Left forelimb (tissue), 1 donor: ENCODE measurements around the gene KLHL8.
"Not testable (repeated sequence)": the region's sequence is repeated elsewhere in the genome, so short reads cannot be mapped to it uniquely, and the experiment has no call there.

Experiments
- DNase-seq: peaks from one replicate; pipeline ENCODE4 v3.0.0-alpha.2; 2018; ENCODE audit warnings: low spot score

Gene KLHL8

DNA sequence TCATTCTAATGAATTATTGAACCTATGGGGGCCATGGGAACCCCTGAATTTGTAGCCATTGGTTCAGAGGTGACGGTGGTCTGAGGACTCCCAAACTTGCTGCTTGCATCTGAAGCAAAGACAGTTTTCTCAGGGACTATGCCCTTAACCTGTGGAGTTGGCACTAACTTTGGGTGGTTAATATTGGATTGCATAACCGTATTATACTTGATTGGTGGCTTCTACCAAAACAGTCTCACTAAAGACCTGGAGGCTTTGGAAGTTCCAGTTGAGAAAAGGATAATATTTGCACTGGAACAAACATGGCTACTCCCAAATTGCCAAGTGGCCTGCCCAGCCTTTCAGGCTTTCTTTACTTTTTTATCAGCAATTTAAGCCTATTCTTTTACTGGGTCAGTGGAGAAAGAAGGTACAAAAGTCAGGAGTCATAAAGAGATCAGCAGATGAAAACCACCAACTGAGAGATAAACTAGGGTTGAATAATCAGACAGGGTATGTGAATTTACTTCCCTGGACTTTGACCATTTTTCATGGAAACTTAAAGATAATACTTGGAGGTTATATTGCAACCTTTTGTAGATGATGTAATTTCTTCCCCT lies 7.9 kb upstream of the KLHL8 start:
- DNase-seq: no peak

DNA sequence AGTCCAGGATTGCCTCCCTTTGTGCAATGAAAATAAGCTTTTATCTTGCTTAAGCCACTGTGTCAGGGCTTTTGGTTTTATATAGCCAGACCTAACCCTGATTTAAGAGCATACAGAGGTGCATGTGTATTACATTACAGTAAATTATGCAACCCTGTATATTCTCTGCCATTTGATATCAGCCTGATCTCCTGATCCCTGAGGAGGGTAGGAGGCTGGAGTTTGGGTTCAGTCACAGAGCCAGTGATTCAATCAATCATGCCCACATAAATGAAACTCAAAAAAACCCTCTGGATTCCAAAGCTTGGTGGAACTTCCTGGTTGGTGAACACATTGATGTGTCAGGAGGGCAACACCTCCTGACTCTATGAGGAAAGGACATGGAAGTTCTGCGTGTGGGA lies 7.3 kb upstream of the KLHL8 start:
- no peak for DNase-seq

DNA sequence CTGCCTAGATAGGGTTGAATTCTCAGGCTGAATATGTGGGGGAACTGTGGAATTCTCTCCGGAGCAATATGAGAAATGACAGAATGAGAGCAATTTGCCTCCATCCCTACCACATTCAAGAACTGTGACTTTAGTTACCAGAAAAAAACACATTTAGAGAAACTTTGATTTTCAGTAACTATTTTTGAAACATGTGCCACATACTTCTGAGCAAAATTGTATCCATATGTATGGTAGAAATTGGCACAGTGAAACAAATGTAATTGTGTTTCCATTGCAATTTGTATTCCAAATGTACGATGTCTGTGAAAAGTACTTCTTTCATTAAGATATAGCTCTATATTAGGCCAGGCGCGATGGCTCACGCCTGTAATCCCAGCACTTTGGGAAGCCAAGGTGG lies 5.5 kb upstream of the KLHL8 start:
- no peak for DNase-seq

DNA sequence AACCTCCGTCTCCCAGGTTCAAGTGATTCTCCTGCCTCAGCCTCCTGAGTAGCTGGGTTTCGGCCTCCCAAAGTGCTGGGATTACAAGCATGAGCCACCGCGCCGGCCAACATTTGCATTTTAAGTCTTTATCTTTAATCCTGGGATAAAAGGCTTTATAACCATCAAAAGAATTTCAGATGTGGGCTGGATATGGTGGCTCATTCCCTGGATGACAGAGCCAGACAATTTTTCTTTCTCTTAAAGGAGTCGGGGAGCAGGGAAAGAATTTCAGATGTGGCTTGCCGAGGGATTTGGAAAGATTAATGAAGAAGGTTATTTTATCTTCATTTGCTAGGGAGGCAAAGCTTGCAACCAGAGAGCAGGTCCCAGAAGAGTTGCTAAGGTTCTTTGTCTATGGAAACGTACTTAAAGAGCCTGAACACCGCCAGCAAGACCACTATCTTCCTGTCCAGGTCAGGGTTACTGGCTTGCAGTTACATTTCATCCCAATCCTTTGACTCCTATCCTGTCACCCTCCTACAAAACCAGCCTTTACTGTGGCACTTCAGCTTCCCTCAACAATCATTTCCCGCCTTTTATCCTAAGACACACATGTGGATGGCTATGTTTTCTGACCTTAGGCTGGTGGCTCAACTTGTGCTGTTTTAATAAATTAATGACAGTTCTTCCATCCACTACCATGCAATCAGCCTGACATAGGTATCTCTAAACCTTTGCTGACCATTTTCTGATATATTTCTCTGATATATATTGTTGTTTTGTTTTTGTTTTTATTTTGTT lies 3.9 kb upstream of the KLHL8 start:
- no peak for DNase-seq

DNA sequence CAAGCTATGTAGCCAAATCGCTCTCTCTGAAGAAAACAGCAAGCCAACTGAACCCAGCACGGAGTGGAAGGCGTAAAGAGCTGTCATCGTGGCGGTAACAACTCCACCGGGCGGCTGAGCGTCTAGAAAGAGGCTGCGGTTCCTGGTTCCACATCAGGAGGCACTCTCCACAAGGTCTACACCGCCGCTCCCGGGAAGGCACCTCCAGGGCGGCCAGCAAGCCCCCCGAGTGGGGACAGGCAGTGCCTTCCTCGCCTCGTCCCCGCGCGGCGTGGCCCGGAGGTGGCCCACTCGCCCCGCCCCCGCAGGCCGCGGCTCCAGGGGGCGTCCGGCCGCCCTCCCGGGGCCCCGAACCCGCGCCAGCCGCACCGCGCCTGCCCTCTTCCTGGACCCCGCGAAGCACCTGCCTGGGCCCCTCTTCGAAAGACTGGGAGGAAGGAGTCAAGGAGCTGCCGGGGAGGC lies 755 bp downstream of the KLHL8 start:
- DNase-seq: no peak

DNA sequence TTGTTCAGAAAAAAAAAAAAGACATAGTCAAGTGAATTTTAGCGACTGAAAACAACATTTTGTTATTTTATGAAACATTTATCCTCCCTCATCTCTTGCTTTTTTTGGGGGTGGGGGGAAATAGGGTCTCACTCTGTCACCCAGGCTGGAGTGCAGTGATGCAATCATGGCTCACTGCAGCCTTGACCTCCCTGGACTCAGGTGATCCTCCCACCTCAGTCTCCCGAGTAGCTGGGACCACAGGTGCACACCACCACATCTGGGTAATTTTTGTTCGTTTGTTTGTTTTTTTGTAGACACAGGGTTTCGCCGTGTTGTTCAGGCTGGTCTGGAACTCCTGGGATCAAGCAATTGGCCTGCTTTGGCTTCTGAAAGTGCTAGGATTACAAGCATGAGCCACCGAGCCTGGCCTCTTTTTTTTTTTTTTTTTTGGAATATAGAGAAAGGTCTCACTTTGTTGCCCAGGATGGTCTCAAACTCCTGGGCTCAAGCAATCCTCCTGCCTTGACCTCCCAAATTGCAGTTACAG lies 3.1 kb downstream of the KLHL8 start:
- DNase-seq: not testable (repeated sequence)

DNA sequence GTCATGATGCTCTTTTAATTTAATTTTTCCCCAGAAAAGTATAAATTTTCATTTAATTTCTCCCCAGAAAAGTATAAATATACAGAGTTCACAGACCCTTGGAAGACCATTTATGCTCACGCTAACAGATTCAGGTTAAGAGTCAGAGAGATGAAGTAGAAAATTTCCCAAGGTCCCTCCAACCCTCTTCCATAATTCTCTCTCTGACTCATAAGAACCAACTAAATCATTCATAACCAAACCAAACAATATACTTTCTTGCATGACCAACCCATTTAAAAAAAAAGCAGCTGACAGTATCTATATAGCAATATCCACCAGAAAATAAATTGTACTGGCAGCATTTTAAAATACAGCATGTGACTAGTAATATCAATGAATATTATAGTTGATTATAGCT lies 3.9 kb downstream of the KLHL8 start:
- DNase-seq: no peak

DNA sequence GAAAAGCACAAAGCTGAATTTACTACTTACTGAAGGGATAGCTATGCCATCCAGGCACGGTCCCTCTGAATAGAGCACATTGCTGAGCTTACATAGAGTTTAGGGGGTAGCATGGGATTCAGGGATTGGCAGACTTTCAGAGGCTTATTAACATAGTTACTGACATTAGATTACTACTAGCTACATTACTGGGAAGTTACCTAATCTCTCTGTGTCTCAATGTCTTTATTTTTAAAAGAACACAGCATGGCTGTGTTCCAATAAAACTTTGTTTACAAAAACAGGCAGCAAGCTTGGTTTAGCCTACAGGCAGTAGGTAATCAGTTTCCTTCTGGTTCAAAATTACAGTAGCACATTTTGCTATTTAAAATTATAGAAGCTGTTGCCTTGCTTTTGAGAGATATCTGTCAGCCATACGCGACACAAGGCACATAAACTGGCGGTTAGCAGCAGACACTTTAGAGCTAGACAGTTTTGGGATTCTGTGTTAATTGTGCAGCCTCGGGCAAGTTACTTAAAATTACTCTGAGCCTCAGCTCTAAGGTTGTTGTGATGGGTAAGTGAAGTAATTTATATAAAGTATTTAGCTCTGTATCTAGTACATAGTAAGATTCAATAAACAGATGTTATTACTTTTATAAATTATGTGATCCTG lies 6.9 kb downstream of the KLHL8 start:
- DNase-seq: no peak

DNA sequence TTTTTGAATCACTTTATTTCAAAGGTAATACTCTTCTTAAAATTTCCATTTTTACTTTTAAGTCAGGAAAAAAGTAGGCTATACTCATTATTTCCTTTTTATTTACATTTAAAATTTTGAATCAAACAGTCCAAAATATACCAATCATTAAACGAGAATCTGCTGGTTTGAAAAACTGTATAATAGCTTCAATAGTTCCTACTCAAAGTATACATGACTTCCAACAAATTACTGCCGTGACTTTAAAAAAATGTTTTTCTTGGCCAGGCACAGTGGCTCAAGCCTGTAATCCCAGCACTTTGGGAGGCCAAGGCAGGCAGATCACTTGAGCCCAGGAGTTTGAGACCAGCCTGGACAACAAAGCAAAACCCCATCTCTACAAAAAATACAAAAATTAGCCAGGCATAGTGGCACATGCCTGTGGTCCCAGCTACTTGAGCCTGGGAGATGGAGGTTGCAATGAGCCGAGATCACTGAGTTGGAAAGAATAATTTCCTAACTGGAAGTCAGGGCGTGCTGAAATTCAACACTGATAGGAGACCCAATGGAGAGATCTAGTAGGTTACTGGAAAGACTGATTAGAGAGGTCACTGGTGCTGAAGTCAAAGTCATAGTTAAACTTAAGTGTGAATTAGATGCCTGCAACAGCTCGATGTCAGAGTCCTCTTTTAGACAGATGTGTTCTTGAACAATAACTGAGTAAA lies 9.0 kb downstream of the KLHL8 start:
- no peak for DNase-seq

DNA sequence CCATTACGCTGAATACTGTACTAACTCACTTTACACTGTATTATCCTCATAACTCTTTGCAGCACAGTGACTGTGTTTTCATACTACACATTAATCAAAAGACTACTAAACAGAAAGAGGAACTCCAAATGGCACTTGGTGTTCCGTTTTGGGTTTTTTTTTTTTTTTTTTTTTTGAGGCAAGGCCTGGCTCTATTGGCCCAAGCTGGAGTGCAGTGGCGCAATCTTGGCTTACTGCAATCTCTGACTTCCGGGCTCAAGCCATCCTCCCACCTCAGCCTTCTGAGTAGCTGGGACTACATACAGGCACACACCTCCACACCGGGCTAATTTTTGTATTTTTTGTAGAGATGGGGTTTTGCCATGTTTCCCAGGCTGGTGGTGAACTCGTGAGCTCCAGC lies 10.7 kb downstream of the KLHL8 start:
- no peak for DNase-seq

DNA sequence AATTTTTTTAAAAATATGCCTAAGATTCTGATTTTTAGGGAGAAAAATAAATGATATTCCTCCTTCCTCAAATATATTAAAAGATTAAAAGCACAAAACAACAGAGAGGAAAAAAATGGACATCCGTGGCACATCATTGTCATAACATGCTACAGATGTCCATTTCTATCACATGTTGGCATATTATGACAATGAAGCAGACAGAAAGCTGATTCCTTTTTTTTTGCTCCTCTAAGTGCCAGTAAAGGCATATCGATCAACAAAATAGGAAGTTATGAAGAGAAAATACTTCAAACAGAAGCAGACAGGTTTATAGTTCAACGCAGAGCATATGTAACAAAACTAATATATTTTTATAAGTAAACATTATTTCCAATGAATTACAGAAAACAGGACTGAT lies 11.2 kb downstream of the KLHL8 start:
- no peak for DNase-seq

DNA sequence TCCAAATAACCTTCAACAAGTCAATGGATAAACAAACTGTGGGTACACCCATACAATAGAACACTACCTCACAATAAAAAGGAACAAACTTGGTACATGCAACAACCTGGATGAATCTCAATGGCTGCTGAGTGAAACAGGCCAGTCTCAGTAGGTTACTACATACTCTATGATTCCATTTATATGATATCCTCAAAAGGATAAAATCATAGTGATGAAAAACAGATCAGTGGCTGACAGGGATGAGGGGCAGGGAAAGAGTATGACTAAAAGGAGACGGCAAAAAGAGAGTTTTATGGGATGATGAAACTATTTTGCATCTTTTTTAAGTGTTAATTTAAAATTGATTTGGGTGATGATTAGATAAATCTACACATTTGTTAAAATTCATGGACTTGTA lies 15.9 kb downstream of the KLHL8 start:
- DNase-seq: no peak

DNA sequence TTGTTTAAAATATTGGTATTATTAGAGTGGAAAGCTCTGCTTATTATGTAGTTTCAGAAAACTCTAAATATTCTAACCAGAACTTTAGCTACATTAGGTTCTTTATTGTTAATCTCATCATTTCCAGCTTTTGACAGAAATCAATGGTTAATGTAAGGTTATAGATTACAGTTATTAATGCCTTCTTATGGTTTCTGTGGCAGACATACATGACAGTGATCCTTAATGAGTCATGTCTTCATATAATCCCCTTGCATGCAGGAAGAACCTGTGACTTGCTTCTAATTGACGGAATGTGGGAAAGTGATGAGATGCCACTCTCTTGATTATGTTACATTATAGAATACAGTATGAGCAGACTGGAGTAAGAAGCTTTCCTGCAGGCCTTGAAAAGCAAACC lies 23.5 kb downstream of the KLHL8 start:
- DNase-seq: no peak

DNA sequence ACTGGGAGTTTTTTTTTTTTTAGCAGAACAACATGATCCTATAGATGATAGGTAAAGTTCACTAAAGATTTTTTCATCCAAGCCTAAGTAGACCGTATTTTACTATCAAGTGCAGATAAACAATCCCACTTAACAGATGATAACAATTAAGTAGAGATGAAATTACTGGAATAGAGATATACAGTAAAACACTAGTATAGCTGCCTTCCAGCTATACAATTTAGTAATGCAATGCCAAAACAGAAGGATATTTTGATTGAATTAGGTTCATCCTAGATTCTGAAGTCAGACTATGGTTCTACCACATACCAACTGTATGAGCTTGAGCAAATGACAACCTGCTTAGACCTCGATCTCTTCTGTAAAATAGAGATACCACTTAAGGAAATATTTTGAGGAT lies 24.3 kb downstream of the KLHL8 start:
- no peak for DNase-seq

DNA sequence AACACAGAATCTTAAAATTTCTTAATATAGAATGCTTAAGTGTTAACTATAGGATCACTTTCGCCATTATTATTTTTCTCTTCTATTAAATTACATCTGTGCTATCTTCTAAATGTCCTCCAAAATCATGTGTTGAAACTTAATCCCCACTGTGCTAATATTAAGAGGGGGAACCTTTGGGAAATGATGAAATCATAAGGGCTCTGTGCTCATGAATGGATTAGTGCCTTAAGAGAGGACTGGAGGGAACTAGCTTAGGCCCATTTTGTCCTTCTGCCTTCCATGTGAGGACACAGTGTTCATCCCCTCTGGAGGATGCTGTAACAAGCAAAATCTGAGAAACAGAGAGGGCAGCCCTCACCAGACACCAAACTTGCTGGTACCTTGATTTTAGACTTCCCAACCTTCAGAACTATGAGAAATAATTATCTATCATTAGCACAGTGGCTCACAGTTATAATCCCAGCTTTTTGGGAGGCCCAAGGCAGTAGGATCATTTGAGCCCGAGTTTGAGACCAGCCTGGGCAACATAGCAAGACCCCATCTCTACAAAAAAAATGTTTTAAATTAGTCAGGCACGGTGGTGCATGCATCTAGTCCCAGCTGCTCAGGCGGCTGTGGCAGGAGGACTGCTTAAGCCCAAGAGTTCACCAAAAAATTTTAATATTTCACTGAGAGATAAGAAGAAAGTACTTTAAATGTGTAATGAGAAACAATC lies 26.3 kb downstream of the KLHL8 start:
- DNase-seq: no peak

DNA sequence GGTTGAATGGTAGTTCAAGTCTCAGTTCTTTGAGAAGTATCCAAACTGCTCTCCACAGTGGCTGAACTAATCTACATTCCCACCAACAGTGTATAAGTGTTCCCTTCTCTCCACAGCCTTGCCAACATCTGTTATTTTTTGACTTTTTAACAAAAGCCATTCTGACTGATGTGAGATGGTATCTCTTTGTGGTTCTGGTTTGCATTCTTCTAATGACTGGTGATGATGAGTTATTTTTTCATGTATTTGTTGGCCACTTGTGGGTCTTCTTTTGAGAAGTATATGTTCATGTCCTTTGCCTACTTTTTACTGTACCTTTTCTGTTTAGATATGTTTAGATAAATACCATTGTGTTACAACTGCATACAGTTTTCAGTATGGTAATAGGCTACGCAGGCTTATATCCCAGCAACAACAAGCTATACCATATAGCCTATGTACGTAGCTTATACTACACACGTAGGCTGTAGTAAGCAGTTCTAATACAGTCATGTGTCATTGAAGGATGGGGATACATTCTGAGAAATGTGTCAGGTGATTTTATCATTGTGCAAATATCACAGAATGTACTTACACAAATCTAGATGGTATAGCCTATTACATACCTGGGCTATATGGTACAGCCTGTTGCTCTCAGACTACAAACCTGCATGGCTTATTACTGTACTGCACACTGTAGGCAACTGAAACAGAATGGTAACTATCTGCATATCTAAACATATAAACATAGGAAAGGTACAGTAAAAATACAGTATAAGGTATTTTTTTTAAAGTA lies 28.1 kb downstream of the KLHL8 start:
- no peak for DNase-seq

DNA sequence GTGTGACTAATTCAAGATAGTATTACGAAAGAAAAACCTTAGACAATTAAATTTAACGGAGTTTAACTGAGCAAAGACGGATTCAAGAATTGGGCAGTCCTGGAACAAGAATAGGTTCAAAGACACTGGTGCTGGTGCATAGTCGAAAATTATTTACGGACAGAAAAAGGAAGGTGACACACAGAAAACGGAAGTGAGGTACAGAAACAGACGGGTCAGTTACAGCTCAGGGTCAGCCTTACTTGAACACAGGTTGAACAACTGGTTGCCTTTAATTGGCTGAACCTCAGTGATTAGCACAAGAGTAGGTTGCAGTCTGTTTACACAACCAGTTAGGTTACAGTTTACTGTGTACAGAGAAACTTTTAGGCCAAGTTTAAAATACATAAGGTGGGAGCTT lies 31.5 kb downstream of the KLHL8 start:
- no peak for DNase-seq

DNA sequence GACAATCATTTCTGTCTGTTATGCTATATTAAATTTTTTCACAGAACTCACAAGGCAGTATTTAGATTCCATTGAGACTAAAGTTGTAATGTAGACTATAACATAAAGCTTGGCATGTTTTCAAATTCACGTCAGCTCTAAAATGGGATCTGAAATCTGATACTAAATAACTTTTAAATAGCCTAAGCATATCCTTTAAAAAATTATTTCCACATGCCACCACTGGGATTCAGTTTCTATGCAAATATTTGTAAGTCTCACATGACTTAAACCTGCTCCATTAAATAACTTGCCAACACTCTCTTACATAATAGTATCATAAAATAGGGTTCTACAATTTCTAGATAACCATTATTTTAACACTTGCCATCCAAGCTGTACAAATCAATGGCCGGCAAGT lies 32.4 kb downstream of the KLHL8 start:
- DNase-seq: no peak

DNA sequence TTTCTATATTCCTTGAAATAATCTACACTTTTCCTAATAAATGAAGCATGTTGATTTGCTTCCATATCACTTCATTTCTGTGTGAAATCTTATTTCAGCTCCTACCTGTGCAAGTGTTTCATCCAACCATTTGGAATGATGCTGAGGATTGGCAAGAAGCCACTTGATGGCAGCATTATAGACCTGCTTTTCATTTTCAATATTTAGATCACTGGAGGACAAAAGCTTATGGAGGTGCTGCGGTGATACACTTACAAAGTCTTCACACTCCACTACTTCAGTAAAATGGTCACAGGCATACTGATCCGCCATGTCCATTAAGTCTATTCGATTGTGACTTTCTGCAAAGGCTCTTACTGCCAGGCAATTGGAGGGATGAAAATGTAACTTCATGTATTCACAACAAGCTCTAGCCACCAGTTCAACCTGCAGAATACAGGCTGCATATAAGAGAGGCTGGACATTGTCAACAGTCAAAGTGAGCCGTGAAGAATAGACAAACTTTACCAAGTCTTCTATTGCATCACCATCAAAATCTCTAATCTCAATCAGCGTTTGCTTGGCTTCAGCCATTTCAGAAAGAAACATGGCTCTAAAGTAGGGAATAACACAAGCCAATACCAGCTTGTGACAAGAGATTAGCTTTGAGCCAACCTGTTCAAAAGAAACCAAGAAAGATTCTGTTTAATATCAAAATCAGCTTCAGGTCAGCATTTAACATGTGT lies 35.1 kb downstream of the KLHL8 start:
- DNase-seq: no peak

DNA sequence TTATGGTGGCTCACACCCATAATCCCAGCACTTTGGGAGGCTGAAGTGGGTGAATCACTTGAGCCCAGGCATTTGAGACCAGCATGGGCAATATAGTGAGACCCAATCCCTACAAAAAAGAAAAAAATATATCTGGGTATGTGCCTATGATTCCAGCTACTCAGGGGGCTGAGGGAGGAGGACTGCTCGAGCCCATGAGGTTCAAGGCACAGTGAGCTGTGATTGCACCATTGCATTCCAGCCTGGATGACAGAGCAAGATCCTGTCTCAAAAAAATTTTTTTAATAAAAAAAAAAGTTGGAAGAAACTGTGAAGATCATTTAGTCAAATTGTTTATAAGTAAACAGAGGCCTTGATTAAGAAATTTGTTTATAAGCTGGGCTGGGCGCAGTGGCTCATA lies 39.7 kb downstream of the KLHL8 start:
- DNase-seq: no peak
